Measurements from ENCODE around the gene INSC. TPM values are rescaled to one million over a fixed set of nuclear protein-coding genes. Genes with fewer than 3 reads are reported as not detected.

INSC gene
- total RNA-seq, 1 donor from 2014 or later = not detected

GRCh38 chr11:15145151-15145550 lies 30.4 kb downstream of the INSC start:
- H3K27me3 Mint-ChIP-seq = peaks cover 18% of the 10 kb centered on the region
- no peaks in the 10 kb centered on the region for H3K36me3 Mint-ChIP-seq (ENCODE audit: low read depth)
- H3K9me3 Mint-ChIP-seq = no peaks in the 10 kb centered on the region
- intact Hi-C loops (cut with micrococcal nuclease) = no loop called here
- H3K4me1 Mint-ChIP-seq = peaks cover under 1% of the 10 kb centered on the region
- H3K4me3 Mint-ChIP-seq = no peak overlapping the region
- no peak for DNase-seq
- no peak overlapping the region for H3K27ac Mint-ChIP-seq

DNA sequence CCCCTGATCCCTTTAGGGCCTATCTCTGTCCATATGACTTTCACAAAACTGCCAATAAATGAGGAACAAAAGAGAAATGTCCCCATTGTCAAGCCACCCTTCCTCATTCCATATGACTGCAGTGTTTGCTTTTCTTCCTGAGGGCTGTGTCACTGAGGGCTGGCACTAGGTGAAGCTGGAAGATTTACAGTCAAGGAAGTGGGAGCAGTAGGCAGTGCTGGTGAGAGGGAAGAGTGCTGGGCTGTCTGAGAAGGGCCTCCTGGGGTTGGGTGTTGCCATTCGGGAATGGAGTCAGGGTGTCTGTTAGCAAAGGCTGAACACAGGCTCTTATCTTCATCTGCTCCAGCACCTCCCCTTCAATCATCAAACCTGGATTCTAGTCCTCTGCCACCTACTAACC lies 30.9 kb downstream of the INSC start:
- Mint-ChIP-seq H3K9me3 (no peaks in the 10 kb centered on the region), H3K36me3 (ENCODE audit: low read depth) (no peaks in the 10 kb centered on the region), H3K4me3 (no peak overlapping the region), H3K4me1 (peaks cover 5% of the 10 kb centered on the region), H3K27me3 (peaks cover 18% of the 10 kb centered on the region), H3K27ac (no peak overlapping the region)
- intact Hi-C loops (cut with micrococcal nuclease) = no loop called here
- no peak for DNase-seq

DNA sequence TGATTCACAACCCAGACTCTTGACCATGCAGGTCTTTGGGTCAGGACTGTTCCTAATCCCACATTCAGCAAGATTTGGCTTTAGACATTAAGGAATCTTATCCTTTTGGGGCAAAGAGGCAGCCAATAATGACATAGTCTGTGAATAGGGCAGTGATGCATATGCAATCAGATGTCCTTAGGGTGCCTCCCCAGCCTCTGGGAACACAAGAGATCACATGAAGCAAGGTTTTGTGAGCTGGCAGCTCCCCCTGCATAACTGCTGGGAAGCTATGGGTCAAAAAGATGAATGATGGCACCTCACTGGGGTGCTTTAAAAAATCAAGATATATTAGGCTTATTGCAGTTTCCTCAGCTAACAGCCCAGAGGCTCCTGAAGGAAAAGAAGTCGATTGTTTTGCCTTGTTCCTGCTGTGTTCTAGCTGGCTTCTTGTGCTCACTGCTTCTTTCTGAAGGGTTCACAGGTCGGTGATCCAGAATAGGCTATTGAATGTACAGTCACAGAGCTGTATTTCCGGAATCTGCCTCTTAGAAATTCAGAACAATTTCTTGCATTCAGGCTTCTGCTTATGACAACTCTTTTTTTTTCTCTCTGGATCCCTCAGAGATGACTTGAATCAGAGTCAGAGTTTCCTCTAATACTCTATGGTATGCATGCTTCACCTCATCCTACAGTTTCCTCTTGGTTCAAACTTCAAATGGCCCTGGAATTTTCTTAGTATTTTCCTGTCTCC lies 31.7 kb downstream of the INSC start:
- intact Hi-C loops (cut with micrococcal nuclease) = no loop called here
- Mint-ChIP-seq H3K27ac (no peak overlapping the region), H3K4me1 (peaks cover 9% of the 10 kb centered on the region), H3K4me3 (no peak overlapping the region), H3K9me3 (no peaks in the 10 kb centered on the region), H3K36me3 (ENCODE audit: low read depth) (no peaks in the 10 kb centered on the region), H3K27me3 (peaks cover 18% of the 10 kb centered on the region)
- DNase-seq = no peak

DNA sequence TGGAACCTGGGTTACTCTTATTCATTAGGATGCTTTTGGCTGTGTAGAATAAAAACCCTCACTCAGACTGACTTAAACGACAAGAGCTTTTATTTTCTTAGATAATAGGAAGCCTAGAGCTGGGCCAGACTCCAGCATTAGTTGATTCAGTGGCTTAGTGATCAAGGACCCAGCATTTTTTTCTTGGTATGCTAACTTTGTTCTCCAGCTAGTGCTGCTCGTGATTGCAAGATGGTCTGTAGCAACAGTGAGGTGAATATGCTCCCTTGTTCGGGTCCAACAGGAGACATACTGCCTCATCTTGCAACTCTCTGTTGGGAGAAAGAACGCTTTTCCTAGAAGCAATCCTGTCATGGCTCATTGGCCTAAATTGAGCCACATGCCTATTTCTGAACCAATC lies 33.4 kb downstream of the INSC start:
- no peak overlapping the region for H3K27ac Mint-ChIP-seq
- peaks cover 18% of the 10 kb centered on the region for H3K27me3 Mint-ChIP-seq
- H3K36me3 Mint-ChIP-seq (ENCODE audit: low read depth) = no peaks in the 10 kb centered on the region
- H3K9me3 Mint-ChIP-seq = peaks cover 3% of the 10 kb centered on the region
- no peak overlapping the region for H3K4me3 Mint-ChIP-seq
- peaks cover 9% of the 10 kb centered on the region for H3K4me1 Mint-ChIP-seq
- intact Hi-C loops (cut with micrococcal nuclease) = no loop called here
- DNase-seq = no peak

DNA sequence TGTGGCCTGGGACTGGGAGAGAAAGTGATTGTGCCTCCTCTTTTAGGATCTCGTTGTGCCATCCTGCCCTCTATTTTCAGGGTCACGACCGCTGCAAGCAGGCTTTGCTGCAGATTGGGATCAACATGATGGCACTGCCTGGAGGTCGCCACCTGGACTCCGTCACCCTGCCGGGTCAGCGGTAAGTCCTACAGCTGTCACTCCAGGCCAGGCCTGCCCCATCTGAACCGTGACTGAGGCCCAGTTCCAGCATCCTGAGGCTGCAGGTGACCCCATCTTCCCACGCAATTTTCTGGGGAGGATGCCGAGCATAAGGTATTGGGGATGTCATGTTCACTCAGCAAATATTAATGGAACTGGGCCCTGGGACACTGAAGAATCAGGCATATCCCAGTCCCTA lies 34.3 kb downstream of the INSC start:
- no peak overlapping the region for H3K27ac Mint-ChIP-seq
- intact Hi-C loops (cut with micrococcal nuclease) = no loop called here
- H3K4me3 Mint-ChIP-seq = no peak overlapping the region

GRCh38 chr11:15150507-15150906 lies 35.8 kb downstream of the INSC start:
- no peaks in the 10 kb centered on the region for H3K36me3 Mint-ChIP-seq (ENCODE audit: low read depth)
- peaks cover 3% of the 10 kb centered on the region for H3K9me3 Mint-ChIP-seq
- H3K4me3 Mint-ChIP-seq = no peak overlapping the region
- peak; percentile 62 for DNase-seq
- H3K27ac Mint-ChIP-seq = no peak overlapping the region
- H3K4me1 Mint-ChIP-seq = peaks cover 9% of the 10 kb centered on the region
- peaks cover 20% of the 10 kb centered on the region for H3K27me3 Mint-ChIP-seq
- intact Hi-C loops (cut with micrococcal nuclease) = no loop called here

More for the DNA sequence above, 34.3 kb downstream of the INSC start:
- Mint-ChIP-seq H3K4me1 (peaks cover 9% of the 10 kb centered on the region), H3K9me3 (peaks cover 3% of the 10 kb centered on the region), H3K27me3 (peaks cover 19% of the 10 kb centered on the region), H3K36me3 (ENCODE audit: low read depth) (no peaks in the 10 kb centered on the region)
- no peak for DNase-seq

GRCh38 chr11:15153231-15153630 lies 38.5 kb downstream of the INSC start:
- Mint-ChIP-seq H3K36me3 (ENCODE audit: low read depth) (no peaks in the 10 kb centered on the region), H3K4me3 (no peak overlapping the region), H3K27ac (no peak overlapping the region), H3K27me3 (peaks cover 5% of the 10 kb centered on the region), H3K9me3 (peaks cover 3% of the 10 kb centered on the region), H3K4me1 (peaks cover 9% of the 10 kb centered on the region)
- intact Hi-C loops (cut with micrococcal nuclease) = no loop called here
- DNase-seq = no peak

- Mint-ChIP-seq H3K27ac (no peak overlapping the region), H3K9me3 (peaks cover 3% of the 10 kb centered on the region), H3K27me3 (peaks cover 18% of the 10 kb centered on the region), H3K36me3 (ENCODE audit: low read depth) (no peaks in the 10 kb centered on the region), H3K4me1 (no peaks in the 10 kb centered on the region), H3K4me3 (no peak overlapping the region)
- DNase-seq = no peak
- intact Hi-C loops (cut with micrococcal nuclease) = loop anchor here (5.0 kb wide), 1 partner anchor 40 kb away; no protein-coding TSS in a partner anchor
Observed at GRCh38 chr11:15157181-15157580, 42.5 kb downstream of the INSC start.

GRCh38 chr11:15157606-15158137 lies 42.9 kb downstream of the INSC start:
- no peaks in the 10 kb centered on the region for H3K36me3 Mint-ChIP-seq (ENCODE audit: low read depth)
- no peak overlapping the region for H3K4me3 Mint-ChIP-seq
- intact Hi-C loops (cut with micrococcal nuclease) = loop anchor here (5.0 kb wide), 1 partner anchor 40 kb away; no protein-coding TSS in a partner anchor
- no peaks in the 10 kb centered on the region for H3K4me1 Mint-ChIP-seq
- no peak overlapping the region for H3K27ac Mint-ChIP-seq
- H3K9me3 Mint-ChIP-seq = no peaks in the 10 kb centered on the region
- peaks cover 18% of the 10 kb centered on the region for H3K27me3 Mint-ChIP-seq
- DNase-seq = no peak

GRCh38 chr11:15158351-15159015 lies 43.8 kb downstream of the INSC start:
- intact Hi-C loops (cut with micrococcal nuclease) = loop anchor here (1.0 to 5.0 kb wide), 2 partner anchors 41 to 57 kb away; no protein-coding TSS in a partner anchor
- Mint-ChIP-seq H3K27me3 (peaks cover 22% of the 10 kb centered on the region), H3K27ac (no peak overlapping the region), H3K4me1 (no peaks in the 10 kb centered on the region), H3K9me3 (no peaks in the 10 kb centered on the region), H3K36me3 (ENCODE audit: low read depth) (no peaks in the 10 kb centered on the region), H3K4me3 (no peak overlapping the region)
- DNase-seq = no peak

GRCh38 chr11:15159085-15159484 lies 44.4 kb downstream of the INSC start:
- no peaks in the 10 kb centered on the region for H3K36me3 Mint-ChIP-seq (ENCODE audit: low read depth)
- DNase-seq = peak; percentile 61
- no peaks in the 10 kb centered on the region for H3K9me3 Mint-ChIP-seq
- no peaks in the 10 kb centered on the region for H3K4me1 Mint-ChIP-seq
- intact Hi-C loops (cut with micrococcal nuclease) = loop anchor here (1.0 to 5.0 kb wide), 2 partner anchors 42 to 58 kb away; no protein-coding TSS in a partner anchor
- no peak overlapping the region for H3K27ac Mint-ChIP-seq
- no peak overlapping the region for H3K4me3 Mint-ChIP-seq
- peaks cover 21% of the 10 kb centered on the region for H3K27me3 Mint-ChIP-seq

DNA sequence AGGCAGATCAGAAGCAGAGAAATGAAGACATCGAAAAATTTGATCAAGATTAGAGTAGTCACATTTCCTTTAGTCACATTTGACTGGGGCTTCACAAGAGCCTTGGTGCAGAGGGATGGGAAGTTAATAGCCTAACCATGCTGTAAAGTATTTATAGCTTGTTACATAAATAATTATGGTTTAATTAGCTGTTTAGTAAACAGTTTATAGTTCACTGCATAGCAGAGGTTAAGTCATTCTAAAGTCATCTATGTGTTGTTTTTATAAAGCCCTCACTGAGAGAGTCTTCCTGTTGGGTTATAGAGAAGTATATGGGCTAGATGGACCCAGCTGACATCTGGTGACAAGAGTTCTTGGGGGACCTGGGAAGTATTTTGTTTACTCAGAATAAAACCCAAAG lies 47.1 kb downstream of the INSC start:
- H3K27ac Mint-ChIP-seq = no peak overlapping the region
- DNase-seq = no peak
- H3K27me3 Mint-ChIP-seq = peaks cover 26% of the 10 kb centered on the region
- no peak overlapping the region for H3K4me3 Mint-ChIP-seq
- no peaks in the 10 kb centered on the region for H3K9me3 Mint-ChIP-seq
- no peaks in the 10 kb centered on the region for H3K36me3 Mint-ChIP-seq (ENCODE audit: low read depth)
- intact Hi-C loops (cut with micrococcal nuclease) = no loop called here
- no peaks in the 10 kb centered on the region for H3K4me1 Mint-ChIP-seq

GRCh38 chr11:15163136-15163535 lies 48.4 kb downstream of the INSC start:
- Mint-ChIP-seq H3K4me3 (no peak overlapping the region), H3K27ac (no peak overlapping the region), H3K27me3 (peaks cover 26% of the 10 kb centered on the region), H3K9me3 (no peaks in the 10 kb centered on the region), H3K4me1 (no peaks in the 10 kb centered on the region), H3K36me3 (ENCODE audit: low read depth) (no peaks in the 10 kb centered on the region)
- intact Hi-C loops (cut with micrococcal nuclease) = no loop called here
- DNase-seq = no peak

DNA sequence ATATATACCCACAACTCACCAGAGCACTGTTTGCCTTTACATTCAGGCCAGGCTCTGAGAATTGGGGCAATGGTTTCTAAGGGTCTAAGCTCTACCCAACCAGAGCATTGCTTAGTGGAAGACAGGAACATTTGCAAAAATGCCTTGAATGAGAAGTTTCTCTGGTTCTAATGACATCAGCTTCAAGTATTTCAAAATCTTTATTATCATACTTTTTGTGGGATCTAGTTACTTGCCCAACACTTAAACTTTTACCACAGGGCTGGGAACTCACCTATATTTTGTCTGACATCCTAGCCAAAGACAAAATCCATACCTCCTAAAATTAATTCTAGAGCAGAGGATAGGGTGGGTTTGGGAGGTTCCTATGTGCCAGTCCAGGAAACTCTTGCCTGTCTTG lies 51.5 kb downstream of the INSC start:
- H3K27ac Mint-ChIP-seq = no peak overlapping the region
- DNase-seq = no peak
- intact Hi-C loops (cut with micrococcal nuclease) = no loop called here
- H3K4me1 Mint-ChIP-seq = no peaks in the 10 kb centered on the region
- no peaks in the 10 kb centered on the region for H3K9me3 Mint-ChIP-seq
- H3K36me3 Mint-ChIP-seq (ENCODE audit: low read depth) = no peaks in the 10 kb centered on the region
- no peak overlapping the region for H3K4me3 Mint-ChIP-seq
- H3K27me3 Mint-ChIP-seq = peaks cover 25% of the 10 kb centered on the region
